Adipocyte (in vitro differentiated cells): ENCODE measurements around the gene VPS13D.

Experiments
- DNase-seq: peaks from one replicate; pipeline ENCODE4 v3.0.0-alpha.2; 2015; ENCODE audit warnings: low read depth
- H3K27me3 ChIP-seq: replicated peaks from 2 replicates; pipeline ENCODE4 v1.7.0; 2013; ENCODE audit warnings: mild to moderate bottlenecking, low read length, moderate library complexity; ENCODE audit not compliant: control insufficient read depth, insufficient read depth
- H3K36me3 ChIP-seq: 2 replicates; pipeline ENCODE4 v1.7.0; 2013; ENCODE audit warnings: low read length, mild to moderate bottlenecking, moderate library complexity; ENCODE audit not compliant: control insufficient read depth, insufficient read depth, severe bottlenecking
- H3K4me1 ChIP-seq: 2 replicates; pipeline ENCODE4 v1.7.0; 2013; ENCODE audit warnings: mild to moderate bottlenecking, low read length, moderate library complexity; ENCODE audit not compliant: control insufficient read depth, insufficient read depth
- H3K4me3 ChIP-seq: 2 replicates; pipeline ENCODE4 v1.7.0; 2013; ENCODE audit warnings: mild to moderate bottlenecking, low read length, moderate library complexity
- H3K9ac ChIP-seq: 2 replicates; pipeline ENCODE4 v1.7.0; 2013; ENCODE audit warnings: mild to moderate bottlenecking, low read length, moderate library complexity
- H3K9me3 ChIP-seq: 2 replicates; pipeline ENCODE4 v1.7.0; 2013; ENCODE audit warnings: mild to moderate bottlenecking, low read length, moderate library complexity; ENCODE audit not compliant: control insufficient read depth

The VPS13D gene

GRCh38 chr1:12188115-12188514, 41.7 kb upstream of the VPS13D start:
- no peaks in the 10 kb centered on the region for H3K27me3 ChIP-seq
- no peak for DNase-seq
- H3K9ac ChIP-seq = no peak overlapping the region
- H3K9me3 ChIP-seq = no peaks in the 10 kb centered on the region
- no peak overlapping the region for H3K4me3 ChIP-seq
- peaks cover 4% of the 10 kb centered on the region for H3K36me3 ChIP-seq
- H3K4me1 ChIP-seq = peaks cover 45% of the 10 kb centered on the region

- H3K27me3 ChIP-seq = no peaks in the 10 kb centered on the region
- H3K4me1 ChIP-seq = peaks cover 42% of the 10 kb centered on the region
- H3K4me3 ChIP-seq = no peak overlapping the region
- peaks cover 4% of the 10 kb centered on the region for H3K36me3 ChIP-seq
- H3K9me3 ChIP-seq = no peaks in the 10 kb centered on the region
- DNase-seq = no peak
- no peak overlapping the region for H3K9ac ChIP-seq
Measured at GRCh38 chr1:12188657-12189327, 41.0 kb upstream of the VPS13D start.

GRCh38 chr1:12189328-12189682, 40.5 kb upstream of the VPS13D start:
- Histone ChIP-seq H3K4me1 (peaks cover 37% of the 10 kb centered on the region), H3K36me3 (peaks cover 8% of the 10 kb centered on the region), H3K9me3 (no peaks in the 10 kb centered on the region), H3K4me3 (no peak overlapping the region), H3K9ac (no peak overlapping the region), H3K27me3 (no peaks in the 10 kb centered on the region)
- DNase-seq = no peak

GRCh38 chr1:12191242-12192032, 38.4 kb upstream of the VPS13D start:
- peaks cover 15% of the 10 kb centered on the region for H3K36me3 ChIP-seq
- H3K4me3 ChIP-seq = no peak overlapping the region
- H3K9ac ChIP-seq = no peak overlapping the region
- DNase-seq = no peak
- no peaks in the 10 kb centered on the region for H3K9me3 ChIP-seq
- no peaks in the 10 kb centered on the region for H3K27me3 ChIP-seq
- peaks cover 16% of the 10 kb centered on the region for H3K4me1 ChIP-seq

GRCh38 chr1:12194666-12195216, 35.1 kb upstream of the VPS13D start:
- no peak overlapping the region for H3K4me3 ChIP-seq
- H3K27me3 ChIP-seq = no peaks in the 10 kb centered on the region
- peaks cover 15% of the 10 kb centered on the region for H3K36me3 ChIP-seq
- no peaks in the 10 kb centered on the region for H3K9me3 ChIP-seq
- DNase-seq = no peak
- H3K4me1 ChIP-seq = no peaks in the 10 kb centered on the region
- no peak overlapping the region for H3K9ac ChIP-seq

- Histone ChIP-seq H3K36me3 (peaks cover 15% of the 10 kb centered on the region), H3K9ac (no peak overlapping the region), H3K9me3 (no peaks in the 10 kb centered on the region), H3K27me3 (no peaks in the 10 kb centered on the region), H3K4me3 (no peak overlapping the region), H3K4me1 (no peaks in the 10 kb centered on the region)
- DNase-seq = no peak
Measured at GRCh38 chr1:12195416-12195815, 34.4 kb upstream of the VPS13D start.

GRCh38 chr1:12196641-12197482, 33.0 kb upstream of the VPS13D start:
- Histone ChIP-seq H3K36me3 (peaks cover 17% of the 10 kb centered on the region), H3K9ac (no peak overlapping the region), H3K4me1 (no peaks in the 10 kb centered on the region), H3K9me3 (no peaks in the 10 kb centered on the region), H3K4me3 (no peak overlapping the region), H3K27me3 (no peaks in the 10 kb centered on the region)
- no peak for DNase-seq

- Histone ChIP-seq H3K36me3 (peaks cover 23% of the 10 kb centered on the region), H3K4me1 (no peaks in the 10 kb centered on the region), H3K9me3 (no peaks in the 10 kb centered on the region), H3K4me3 (no peak overlapping the region), H3K27me3 (no peaks in the 10 kb centered on the region), H3K9ac (no peak overlapping the region)
- no peak for DNase-seq
Measured at GRCh38 chr1:12197483-12197880, 32.3 kb upstream of the VPS13D start.

- H3K9ac ChIP-seq = no peak overlapping the region
- no peak overlapping the region for H3K4me3 ChIP-seq
- H3K27me3 ChIP-seq = no peaks in the 10 kb centered on the region
- peaks cover 18% of the 10 kb centered on the region for H3K36me3 ChIP-seq
- H3K4me1 ChIP-seq = no peaks in the 10 kb centered on the region
- no peaks in the 10 kb centered on the region for H3K9me3 ChIP-seq
- no peak for DNase-seq
Measured at GRCh38 chr1:12200208-12200607, 29.6 kb upstream of the VPS13D start.

- Histone ChIP-seq H3K4me1 (no peaks in the 10 kb centered on the region), H3K36me3 (peaks cover 18% of the 10 kb centered on the region), H3K4me3 (no peak overlapping the region), H3K9me3 (no peaks in the 10 kb centered on the region), H3K27me3 (no peaks in the 10 kb centered on the region), H3K9ac (no peak overlapping the region)
- no peak for DNase-seq
Measured at GRCh38 chr1:12201352-12202189, 28.3 kb upstream of the VPS13D start.
